IMR-90 (cell line): ENCODE data around the gene TANGO6.

Source experiments
- CHD1 ChIP-seq: IDR thresholded peaks from 2 replicates; pipeline ENCODE4 v1.6.1; 2012; ENCODE audit warnings: low read depth, low read length, improper control_type of control experiment
- MXI1 ChIP-seq: IDR thresholded peaks from 2 replicates; pipeline ENCODE4 v1.6.1; 2012; ENCODE audit warnings: low read depth, mild to moderate bottlenecking, low read length, moderate library complexity, borderline replicate concordance
- POLR2A ChIP-seq: IDR thresholded peaks from 2 replicates; pipeline ENCODE4 v1.6.1; 2012; ENCODE audit warnings: mild to moderate bottlenecking, low read depth, low read length
- RAD21 ChIP-seq: IDR thresholded peaks from 2 replicates; pipeline ENCODE4 v1.6.1; 2012; ENCODE audit warnings: low read length, improper control_type of control experiment
- RCOR1 ChIP-seq: IDR thresholded peaks from 2 replicates; pipeline ENCODE4 v1.6.1; 2012; ENCODE audit warnings: mild to moderate bottlenecking, low read length, improper control_type of control experiment; ENCODE audit not compliant: insufficient replicate concordance
- RFX5 ChIP-seq: IDR thresholded peaks from 2 replicates; pipeline ENCODE4 v1.8.0; 2012; ENCODE audit warnings: low read depth, mild to moderate bottlenecking, low read length, moderate library complexity
- TF ChIP-seq, protein P1 (sequence below): conservative IDR thresholded peaks from 2 replicates; pipeline ENCODE4 v1.5.1; 2012; ENCODE audit warnings: mild to moderate bottlenecking, low read depth, low read length, improper control_type of control experiment
- TF ChIP-seq, protein P2 (sequence below): fragments of 150-350 bp; IDR thresholded peaks from 2 replicates; pipeline ENCODE4 v1.6.1; 2017; ENCODE audit warnings: mild to moderate bottlenecking, antibody characterized with exemption, low read length, low read depth

DNA sequence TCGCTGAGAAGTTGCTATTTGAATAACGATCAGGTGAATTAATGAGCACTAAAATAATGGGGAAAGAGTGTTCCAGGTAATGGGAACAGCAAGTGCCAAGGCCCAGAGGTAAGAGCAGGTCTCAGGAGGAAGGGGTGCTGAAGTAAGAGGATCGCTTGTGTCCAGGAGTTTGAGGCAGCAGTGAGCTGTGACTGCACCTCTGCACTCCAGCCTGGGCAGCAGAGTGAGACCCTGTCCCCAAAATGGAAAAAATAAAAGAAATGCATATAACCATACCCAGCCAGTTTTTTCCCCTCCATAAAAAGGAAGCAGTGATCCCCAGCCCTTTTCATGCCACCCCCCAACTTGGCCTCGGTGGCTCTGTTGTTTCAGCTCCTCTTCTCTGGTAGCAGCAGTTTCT, 245.4 kb downstream of the TANGO6 start:
- TF ChIP-seq, protein P1, sequence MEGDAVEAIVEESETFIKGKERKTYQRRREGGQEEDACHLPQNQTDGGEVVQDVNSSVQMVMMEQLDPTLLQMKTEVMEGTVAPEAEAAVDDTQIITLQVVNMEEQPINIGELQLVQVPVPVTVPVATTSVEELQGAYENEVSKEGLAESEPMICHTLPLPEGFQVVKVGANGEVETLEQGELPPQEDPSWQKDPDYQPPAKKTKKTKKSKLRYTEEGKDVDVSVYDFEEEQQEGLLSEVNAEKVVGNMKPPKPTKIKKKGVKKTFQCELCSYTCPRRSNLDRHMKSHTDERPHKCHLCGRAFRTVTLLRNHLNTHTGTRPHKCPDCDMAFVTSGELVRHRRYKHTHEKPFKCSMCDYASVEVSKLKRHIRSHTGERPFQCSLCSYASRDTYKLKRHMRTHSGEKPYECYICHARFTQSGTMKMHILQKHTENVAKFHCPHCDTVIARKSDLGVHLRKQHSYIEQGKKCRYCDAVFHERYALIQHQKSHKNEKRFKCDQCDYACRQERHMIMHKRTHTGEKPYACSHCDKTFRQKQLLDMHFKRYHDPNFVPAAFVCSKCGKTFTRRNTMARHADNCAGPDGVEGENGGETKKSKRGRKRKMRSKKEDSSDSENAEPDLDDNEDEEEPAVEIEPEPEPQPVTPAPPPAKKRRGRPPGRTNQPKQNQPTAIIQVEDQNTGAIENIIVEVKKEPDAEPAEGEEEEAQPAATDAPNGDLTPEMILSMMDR, result no peak
- TF ChIP-seq RCOR1, result no peak
- TF ChIP-seq, protein P2, sequence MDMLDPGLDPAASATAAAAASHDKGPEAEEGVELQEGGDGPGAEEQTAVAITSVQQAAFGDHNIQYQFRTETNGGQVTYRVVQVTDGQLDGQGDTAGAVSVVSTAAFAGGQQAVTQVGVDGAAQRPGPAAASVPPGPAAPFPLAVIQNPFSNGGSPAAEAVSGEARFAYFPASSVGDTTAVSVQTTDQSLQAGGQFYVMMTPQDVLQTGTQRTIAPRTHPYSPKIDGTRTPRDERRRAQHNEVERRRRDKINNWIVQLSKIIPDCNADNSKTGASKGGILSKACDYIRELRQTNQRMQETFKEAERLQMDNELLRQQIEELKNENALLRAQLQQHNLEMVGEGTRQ, result no peak
- no peak for TF ChIP-seq MXI1
- no peak for TF ChIP-seq POLR2A
- TF ChIP-seq RFX5, result no peak
- no peak for TF ChIP-seq CHD1
- no peak for TF ChIP-seq RAD21
